NCI-H345 treated with DMSO at 0.1 percent for 48 hours (cell line): ENCODE measurements around the gene DGKQ.

Experiments used
- DNase-seq: peaks from one replicate; lab custom pipeline; 2025; ENCODE audit not compliant: unreplicated experiment; lab: John Stamatoyannopoulos, UW

DGKQ gene

DNA sequence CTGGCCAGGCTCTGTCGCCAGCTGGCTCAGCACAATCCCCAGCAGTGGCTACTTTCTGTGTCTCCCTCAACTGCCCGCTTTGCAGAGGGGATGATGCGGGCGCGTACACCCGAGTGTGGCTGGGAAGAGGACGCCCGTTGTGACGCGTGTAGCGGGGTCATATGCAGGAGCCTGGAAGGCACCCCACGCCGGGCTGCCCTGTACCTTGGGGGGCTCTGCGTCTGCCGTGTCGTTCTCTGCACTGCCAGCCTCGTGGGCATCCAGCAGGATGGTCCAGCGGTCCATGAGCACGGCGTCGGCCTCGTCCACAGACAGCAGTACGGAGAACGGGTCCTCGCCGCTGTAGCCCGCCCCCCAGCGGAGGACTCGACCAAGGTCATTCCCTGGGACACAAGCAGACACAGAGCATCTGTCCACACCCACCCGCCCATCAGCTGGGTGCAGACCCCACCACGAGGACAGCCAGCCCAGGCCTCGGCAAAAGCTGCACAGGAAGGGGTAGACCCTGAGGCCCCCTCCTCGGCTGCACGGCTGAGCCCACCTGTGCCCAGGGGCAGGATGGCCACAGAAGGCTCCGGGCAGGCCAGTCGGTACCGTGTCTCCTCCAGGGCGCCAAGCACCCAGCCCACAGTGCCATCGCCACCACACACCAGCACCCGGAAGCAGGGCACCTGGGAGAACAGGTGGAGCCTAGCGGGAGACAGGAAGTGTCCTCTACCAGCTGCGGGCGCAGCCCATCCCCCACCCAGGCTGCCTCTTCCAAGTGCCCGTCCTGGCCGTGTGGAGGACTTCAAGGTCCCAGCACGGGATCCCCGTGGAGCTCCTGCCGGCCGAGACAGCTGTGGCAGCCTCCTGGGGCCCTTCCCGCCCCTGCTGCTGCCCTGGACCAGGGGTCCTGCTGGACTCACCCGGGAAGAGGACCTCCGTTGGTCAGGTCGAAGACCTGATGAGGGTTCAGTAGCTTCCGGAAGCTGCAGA, 10.8 kb downstream of the DGKQ start:
- DNase-seq, result no peak

DNA sequence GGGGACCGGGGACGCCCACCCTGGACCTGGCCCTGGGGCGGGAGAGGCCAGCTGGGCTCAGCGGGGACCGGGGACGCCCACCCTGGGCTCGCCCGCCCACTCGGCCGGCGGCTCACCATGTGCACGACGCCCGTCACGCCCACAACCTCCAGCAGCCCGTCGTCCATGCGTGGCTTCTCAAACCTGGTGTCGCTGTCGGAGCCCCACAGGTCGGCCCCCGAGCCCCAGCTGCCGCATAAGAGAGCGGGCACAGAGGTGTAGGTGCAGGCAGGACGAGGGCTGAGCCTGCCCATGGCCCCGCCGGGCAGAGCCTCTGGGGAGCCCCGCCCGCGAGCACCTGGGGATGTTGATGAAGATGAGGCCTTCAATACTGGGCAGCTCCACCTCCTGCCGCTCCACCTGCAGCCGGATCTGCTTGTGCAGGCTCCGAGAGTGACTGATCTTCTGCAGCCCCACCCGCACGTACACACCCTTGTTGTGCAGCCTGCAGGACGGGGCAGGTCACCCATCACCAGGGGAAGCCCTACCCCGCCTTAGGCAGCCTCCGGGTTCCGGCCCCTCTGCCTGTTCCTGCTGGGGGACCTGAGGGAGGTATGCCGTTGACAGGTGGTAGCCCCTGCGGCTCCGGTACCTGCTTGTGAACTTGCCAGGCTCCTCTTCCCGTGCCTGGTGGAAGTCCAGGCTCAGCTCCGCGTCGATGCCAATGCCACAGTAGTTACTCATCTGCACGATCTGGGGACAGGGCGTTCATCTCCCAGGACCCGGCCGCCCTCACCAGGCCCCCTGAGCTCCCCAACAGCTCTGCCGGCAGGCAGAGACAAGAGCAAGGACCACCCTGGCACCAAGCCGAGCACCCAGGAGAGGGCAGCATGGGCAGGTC, 11.8 kb downstream of the DGKQ start:
- no peak for DNase-seq

DNA sequence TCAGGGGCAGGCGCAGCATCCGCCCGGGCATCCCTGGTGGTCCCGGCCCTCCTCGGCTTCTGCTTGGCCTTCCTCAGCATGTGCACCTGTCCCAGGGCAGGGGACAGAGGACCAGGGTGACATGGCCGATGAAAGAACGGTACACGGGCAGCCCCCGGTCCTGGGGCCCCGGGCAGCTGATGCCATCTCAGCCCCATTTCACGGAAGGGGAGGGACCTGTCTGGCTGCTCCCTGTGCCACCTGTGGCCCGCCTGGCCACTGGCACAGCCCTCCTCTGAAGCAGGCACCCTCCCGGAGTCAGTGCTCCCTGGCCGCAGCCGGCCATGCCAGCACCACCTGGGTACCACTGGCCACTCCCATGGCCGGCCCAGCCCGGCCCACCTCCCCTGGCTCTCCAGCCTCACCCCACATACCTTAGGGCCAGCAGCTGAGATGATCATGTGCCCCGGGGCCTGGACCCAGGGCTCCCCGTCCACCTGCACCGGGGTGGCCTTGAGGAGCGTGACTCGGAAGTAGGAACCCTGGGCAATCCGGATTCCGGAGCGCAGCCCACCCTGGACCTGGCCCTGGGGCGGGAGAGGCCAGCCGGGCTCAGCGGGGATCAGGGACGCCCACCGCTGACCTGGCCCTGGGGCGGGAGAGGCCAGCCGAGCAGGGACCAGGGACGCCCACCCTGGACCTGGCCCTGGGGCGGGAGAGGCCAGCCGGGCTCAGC, 12.6 kb downstream of the DGKQ start:
- no peak for DNase-seq

DNA sequence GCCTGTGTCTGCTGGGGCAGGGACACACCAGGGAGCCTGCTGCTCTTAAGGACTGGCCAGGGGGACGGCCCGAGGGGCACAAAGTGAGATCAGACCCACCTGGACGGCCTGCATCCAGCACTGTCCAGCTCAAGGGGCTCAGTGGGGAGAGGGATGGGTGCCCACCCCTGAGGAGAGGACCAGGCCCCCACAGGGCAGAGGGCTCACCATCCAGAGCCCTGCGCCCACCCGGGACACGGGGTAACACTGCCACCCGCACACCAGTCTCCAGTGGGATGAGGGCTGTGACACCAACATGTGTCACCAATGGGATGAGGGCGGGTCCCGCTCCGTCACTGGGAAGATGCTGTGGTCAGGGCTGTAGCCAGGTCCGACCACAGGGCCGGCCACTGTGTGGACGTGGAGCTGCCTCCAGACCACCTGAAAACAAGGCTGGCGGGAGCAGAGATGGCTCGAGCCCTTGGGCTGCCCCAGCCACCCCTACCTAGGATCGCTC, 13.2 kb downstream of the DGKQ start:
- DNase-seq, result no peak

DNA sequence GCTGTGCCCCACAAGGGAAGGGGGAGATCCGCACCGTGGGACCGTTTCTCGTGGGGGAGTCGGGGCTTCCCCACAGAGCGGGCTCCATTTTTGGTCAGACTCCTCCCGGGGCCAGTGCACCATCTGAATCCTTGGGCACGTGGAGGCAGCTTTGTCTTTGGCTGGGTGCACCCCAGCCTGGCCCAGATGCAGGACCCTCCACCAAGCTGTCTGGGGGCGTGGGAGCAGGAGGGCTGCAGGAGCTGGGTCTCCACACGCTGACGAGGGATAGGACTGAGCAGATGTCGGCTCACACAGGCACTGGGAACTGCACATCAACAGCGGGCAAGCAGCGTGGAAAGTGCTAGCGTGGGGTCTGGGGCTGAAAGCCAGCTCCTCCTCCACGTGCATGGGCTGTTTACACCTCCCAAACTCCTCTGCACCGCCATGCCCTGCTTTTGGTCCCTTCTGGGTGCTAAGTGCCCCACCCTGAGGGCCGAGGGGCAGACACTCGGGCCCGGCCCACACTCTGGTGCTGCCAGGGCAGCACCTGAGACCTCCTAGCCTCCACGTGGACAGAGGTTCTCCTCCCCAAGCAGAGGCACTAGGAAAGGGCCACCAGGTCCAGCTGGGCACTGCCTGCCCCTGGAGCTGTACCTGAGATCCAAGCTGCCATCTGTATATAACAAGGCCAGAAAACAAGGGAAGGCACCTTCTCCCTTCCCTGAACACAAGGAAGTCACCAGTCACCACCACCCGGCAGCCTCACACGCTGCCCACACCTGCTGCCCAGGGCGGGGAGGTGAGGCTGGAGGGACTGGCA, 13.8 kb downstream of the DGKQ start:
- DNase-seq, result no peak

DNA sequence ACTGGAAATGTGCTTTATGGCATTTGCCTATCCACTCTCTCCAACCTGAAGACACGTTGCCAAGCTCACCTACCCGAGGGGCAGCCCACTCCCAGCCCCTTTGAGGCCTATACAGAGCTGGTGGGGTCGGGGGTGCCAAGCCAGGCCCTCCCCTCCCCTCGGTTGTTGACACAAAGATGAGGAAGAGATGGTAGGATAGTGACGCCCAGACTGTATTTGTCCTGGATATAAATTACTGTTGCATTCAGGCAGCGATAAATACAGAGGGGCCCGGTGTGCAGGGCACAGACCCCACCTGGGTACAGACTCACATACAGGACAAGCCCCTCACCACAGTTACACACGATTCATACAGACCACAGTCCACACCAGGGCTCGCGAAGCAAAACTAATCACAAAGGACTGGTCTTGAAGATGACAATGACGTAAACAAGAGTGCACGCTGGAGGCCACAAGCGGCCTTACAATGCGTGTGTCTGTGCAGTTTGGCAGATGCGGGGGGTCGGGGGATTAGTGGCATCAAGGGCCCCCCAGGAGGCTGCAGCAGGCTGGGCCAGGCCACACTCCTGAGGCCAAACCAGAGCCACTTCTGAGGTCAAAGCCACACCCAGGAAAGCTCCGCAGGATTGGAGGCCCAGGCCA, 14.6 kb downstream of the DGKQ start:
- DNase-seq, result no peak

DNA sequence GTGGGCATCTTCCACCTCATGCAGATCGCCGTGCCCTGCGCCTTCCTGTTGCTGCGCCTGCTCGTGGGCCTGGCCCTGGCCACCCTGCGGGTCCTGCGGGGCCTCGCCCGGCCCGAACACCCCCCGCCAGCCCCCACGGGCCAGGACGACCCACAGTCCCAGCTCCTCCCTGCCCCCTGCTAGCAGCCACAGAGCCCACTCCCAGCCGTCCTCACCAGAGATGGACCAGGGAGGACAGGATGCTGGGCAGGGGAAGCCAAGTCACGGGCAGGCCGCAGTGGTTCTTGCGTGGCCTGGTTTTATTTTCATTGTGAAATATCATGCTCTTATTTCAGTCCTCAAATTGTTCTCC, 15.1 kb downstream of the DGKQ start:
- no peak for DNase-seq

DNA sequence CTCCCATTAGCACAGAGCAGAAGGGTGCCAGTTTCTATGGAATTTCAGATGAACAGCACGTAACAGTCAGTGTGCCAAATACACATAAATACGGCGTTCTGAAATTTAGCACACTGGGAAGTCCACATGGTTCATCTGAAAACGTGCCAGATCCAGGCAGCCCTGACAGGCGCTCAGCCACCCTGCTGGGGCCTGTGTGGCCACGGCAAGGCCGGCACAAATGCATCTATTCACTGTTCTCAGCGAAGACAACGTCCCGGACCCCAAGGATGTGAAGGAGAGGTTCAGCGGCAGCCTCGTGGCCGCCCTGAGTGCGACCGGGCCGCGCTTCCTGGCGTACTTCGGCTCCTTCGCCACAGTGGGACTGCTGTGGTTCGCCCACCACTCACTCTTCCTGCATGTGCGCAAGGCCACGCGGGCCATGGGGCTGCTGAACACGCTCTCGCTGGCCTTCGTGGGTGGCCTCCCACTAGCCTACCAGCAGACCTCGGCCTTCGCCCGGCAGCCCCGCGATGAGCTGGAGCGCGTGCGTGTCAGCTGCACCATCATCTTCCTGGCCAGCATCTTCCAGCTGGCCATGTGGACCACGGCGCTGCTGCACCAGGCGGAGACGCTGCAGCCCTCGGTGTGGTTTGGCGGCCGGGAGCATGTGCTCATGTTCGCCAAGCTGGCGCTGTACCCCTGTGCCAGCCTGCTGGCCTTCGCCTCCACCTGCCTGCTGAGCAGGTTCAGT, 15.6 kb downstream of the DGKQ start:
- no peak for DNase-seq

DNA sequence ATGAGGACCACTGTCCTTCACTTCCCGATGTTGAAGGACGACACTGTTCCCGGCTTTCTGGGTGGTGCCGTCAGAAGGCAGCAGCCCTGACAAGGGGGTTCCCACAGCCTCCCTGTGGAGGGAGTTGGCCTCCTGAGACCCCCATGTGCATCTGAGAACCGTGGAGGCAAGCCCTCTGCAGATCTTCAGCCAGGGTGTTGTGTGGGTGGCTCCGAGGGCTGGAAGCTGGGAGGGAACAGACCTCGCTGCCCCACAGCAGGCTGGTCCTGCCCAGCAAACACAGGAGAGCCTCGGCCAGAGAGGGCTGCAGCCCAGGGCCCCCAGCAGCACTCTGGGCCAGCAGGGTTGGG, 16.2 kb downstream of the DGKQ start:
- no peak for DNase-seq

DNA sequence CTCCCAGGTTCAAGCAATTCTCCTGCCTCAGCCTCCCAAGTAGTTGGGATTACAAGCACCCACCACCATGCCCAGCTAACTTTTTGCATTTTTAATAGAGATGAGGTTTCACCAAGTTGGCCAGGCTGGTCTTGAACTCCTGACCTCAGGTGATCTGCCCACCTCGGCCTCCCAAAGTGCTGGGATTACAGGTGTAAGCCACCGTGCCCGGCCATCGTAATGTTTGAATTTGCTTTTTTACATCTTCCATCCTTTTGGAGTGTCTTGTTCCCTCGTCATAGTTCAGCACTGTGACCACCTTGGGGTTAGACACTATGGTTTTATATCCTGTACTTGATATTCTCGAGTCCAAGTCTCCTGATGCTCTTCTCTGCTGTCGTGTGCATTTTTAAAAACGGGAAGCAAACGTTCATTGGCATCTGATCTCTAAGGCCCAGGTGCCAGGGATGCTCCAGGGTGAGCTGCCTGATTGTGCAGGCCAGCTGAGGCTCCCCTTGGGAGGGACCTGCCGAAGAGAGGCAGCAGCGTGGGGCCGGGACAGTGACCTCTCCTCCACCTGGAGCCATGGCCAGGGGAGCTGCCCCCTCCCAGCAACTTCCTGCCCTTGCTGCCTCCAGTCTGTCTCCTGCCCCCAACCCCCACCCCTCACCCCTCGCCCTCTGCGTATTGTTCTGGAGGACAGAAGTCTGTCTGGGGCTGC, 16.7 kb downstream of the DGKQ start:
- DNase-seq, result no peak

DNA sequence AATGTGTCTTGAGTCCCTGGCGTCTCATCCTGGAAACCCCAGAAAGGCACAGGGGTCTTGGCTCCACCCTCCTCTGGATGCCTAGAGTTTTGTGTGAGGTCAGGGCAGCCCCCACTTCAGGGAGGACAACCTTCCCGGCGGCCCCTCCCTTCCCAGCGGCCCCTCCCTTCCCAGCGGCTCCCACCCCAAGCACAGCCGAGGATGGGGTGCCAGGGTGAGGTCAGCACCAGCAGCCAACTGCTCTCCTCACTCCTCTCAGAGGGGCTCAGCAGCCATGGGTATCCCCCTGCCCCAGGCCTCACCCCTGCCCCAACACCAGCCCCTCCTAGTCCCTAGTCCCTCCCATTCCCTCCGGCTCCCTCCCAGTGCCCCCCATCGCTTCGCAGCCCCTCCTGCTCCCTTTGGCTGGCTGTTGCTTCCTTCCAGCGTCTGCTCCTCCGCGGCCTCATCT, 17.4 kb downstream of the DGKQ start:
- no peak for DNase-seq

DNA sequence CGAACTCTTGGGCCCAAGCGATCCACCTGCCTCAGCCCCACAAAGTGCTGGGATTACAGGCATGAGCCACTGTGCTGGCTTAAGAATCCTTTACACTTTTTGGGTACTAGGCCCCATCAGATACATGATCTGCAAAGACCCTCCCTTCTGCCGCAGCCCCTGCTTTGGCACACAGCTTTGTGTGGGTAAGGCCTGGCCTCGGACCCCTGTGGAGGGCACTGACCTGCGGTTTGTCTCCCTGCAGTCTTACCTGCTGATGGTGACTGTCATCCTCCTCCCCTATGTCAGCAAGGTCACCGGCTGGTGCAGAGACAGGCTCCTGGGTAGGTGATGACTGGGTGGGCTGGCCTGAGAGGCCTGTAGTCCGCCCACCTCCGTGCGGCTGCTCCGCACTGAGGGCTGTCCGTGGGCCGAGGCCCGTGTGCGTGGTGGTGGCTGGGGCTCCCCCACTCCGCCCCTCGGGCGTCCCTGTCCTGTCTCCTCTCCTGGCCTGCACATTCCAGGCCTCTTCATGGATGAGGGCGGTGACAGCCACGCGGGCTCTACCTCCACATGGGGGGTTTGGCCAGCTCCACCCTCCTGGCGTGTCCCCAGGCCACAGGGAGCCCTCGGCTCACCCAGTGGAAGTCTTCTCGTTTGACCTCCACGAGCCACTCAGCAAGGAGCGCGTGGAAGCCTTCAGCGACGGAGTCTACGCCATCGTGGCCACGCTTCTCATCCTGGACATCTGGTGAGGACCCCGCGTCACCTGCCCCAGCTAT, 18.0 kb downstream of the DGKQ start:
- no peak for DNase-seq

DNA sequence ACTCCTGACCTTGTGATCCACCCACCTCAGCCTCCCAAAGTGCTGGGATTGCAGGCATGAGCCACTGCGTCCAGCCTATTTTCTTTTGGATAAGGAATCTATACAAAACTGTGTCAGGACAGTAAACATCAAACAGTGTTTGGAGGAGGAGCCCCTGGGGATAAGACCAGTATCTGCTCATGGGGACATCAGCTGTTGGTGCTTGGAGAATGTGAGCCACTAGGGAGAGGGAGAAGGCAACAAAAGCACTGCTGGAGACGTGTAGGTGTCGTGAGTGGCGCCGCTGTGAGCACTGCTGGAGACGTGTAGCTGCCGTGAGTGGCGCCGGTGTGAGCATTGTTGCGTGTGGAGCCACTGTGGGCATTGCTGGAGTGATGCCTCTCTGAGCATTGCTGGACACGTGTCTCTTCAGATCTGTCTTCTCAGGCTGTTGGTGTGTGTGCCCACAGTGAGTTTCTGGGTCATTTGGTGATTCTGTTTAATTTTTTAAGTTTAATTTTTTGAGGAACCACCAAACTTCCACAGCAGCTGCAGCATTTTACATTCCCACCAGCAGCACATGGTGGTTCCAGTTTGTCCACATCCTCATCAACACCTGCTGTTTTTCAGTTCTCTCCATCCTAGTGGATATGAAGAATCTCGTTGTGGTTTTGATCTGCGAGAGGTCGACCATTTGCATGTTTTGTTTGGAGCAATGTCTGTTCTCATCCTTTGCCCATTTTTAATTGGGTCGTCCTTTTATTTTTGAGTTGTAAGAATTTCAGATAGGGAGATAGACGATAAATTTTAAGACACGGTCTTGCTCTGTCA, 19.0 kb downstream of the DGKQ start:
- no peak for DNase-seq

DNA sequence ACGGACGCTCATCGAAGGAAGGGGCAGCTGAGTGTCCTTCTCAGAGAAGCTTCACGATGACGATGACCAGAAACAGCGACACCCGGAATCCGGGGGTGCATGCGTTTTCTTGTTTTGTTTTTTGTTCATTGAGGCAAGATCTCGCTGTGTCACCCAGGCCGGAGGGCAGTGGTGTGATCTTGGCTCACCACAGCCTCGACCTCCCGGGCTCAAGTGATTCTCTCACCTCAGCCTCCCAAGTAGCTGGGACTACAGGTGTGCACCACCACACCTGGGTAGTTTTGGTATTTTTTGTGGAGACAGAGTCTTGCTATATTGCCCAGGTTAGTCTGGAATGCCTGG, 19.8 kb downstream of the DGKQ start:
- no peak for DNase-seq

DNA sequence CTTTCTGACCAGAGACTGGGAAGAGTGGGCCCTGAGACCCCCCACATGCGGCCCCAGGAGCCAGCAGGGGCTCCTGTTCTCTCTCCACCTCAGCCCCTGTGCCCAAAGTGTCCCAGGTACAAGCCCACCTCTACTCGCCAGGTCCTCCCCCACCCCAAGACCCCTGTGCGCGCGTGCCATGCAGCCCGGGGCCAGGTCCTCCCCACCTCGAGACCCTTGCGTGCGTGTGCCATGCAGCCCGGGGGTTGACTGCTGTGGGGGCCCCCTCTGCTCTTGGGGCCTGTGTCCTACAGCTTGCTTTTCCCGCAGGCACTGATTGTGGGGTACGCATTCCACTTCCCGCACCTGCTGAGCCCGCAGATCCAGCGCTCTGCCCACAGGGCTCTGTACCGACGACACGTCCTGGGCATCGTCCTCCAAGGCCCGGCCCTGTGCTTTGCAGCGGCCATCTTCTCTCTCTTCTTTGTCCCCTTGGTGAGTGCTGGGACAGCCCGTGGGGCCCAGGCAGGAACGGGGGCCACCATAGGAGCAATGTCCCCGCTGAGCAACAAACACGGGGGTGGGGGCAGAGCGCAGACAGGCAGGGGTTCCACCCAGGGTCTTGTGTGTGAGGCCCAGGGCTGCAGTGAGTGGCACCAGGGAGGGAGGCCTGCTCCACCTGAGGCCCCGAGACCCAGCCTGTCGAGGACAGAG, 20.3 kb downstream of the DGKQ start:
- DNase-seq, result no peak

DNA sequence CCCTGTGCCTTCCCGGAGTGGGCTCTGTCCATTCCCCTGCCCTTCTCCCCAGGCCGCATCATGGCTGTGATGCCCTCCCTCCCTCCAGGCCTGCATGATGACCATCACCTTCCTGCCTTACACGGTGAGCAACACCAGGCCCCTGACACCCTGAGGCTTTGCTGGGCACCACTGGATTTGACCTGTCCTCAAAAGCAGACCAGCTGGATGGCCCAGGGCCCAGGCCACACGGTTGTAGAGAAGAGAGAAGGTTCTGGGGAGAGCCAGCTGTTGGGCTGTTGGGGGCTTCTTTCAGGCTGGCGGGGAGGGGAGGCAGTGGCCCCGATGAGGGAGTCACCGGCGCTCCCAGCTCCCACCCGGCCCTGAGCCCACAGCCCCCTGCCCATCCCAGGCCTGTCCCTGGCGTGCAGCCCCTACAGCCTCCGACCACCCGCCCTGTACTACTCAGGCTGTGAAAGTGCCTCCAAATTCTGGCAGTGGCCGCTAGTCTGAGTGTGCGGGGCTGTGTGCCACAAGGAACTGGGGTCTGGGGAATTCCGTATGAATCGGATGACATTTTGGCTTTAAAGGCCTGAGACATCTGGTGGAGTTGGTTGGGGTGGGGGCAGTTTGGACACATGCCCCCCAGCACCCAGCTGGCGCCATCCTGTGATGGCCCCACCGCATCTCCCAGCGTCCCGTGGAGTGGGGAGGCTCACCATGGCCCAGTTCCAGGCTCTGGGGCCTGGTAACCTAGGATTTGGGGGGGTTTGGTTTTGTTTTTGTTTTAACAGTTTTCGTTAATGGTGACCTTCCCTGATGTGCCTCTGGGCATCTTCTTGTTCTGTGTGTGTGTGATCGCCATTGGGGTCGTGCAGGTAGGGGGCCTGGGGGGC, 21.5 kb downstream of the DGKQ start:
- DNase-seq, result no peak
